SH-SY5Y (cell line): Measurements from ENCODE around the gene JPH4.

Experiments
- GATA2 ChIP-seq: IDR thresholded peaks from 2 replicates; pipeline ENCODE4 v1.6.1; 2011; ENCODE audit warnings: mild to moderate bottlenecking, low read depth, low read length
- GATA3 ChIP-seq: IDR thresholded peaks from 2 replicates; pipeline ENCODE4 v1.6.1; 2011; ENCODE audit warnings: low read depth, mild to moderate bottlenecking, low read length, moderate library complexity

- TF ChIP-seq GATA3: no peak
- no peak for TF ChIP-seq GATA2
Observed at GRCh38 chr14:23589606-23590005, 11.0 kb upstream of the JPH4 start.
